Right lobe of liver (tissue), 6 donors: Measurements from ENCODE around the gene FASTKD1. TPM values are rescaled to one million over a fixed set of nuclear protein-coding genes. Genes with fewer than 3 reads are reported as not detected.
"Not testable (repeated sequence)": the region's sequence is repeated elsewhere in the genome, so short reads cannot be mapped to it uniquely, and the experiment has no call there.

Experiments used
- ATAC-seq, 4 donors: fragments of 200-7000 bp; cut with Tn5 transposase; one replicate each; pipeline ENCODE4 v1.9.1; 2020; ENCODE audit warnings: mild to moderate bottlenecking in 4 of 4, moderate library complexity in 4 of 4
- DNase-seq, 3 donors: peaks; one replicate each; pipeline ENCODE4 v3.0.0-alpha.2; 2020
- H3K27ac ChIP-seq, 3 donors: fragments of 200-600 bp; one replicate each; pipeline ENCODE4 v1.8.0; 2022
- H3K27me3 ChIP-seq, 2 donors: fragments of 200-600 bp; one replicate each; pipeline ENCODE4 v1.8.0; 2022
- H3K36me3 ChIP-seq, 4 donors: fragments of 200-600 bp; sonication (generic) in 1 of 4; one replicate each; pipeline versions ENCODE4 v1.5.1 to v1.8.0; 2017 to 2022; ENCODE audit warnings: control low read depth in 1 of 4
- H3K4me1 ChIP-seq, 4 donors: fragments of 200-600 bp; sonication (generic) in 1 of 4; one replicate each; pipeline versions ENCODE4 v1.5.1 to v1.8.0; 2017 to 2022; ENCODE audit warnings: control low read depth in 1 of 4
- H3K4me3 ChIP-seq, 3 donors: fragments of 200-600 bp; one replicate each; pipeline ENCODE4 v1.8.0; 2022
- H3K9me3 ChIP-seq, 4 donors: fragments of 200-600 bp; sonication (generic) in 1 of 4; one replicate each; pipeline versions ENCODE4 v1.5.1 to v1.8.0; 2017 to 2022; ENCODE audit warnings: control low read depth in 1 of 4
- POLR2A ChIP-seq: fragments of 450-650 bp; IDR thresholded peaks from one replicate; pipeline ENCODE4 v1.6.1; 2017; ENCODE audit warnings: antibody characterized with exemption, mild to moderate bottlenecking
- WGBS: methylation state at CpG from one replicate; pipeline ENCODE4 v1.1.6; 2018; ENCODE audit warnings: low coverage, low lambda C conversion rate; ENCODE audit not compliant: insufficient coverage; ENCODE audit errors: missing lambda C conversion rate; 5-methylcytosine and 5-hydroxymethylcytosine counted together
- intact Hi-C, 2 donors: fragments of 100-400 bp; cut with DNase I; formaldehyde crosslinking; loops; one replicate each; pipeline versions ENCODE4 v1.11.2 to v1.14.1; 2022
- total RNA-seq, 6 experiments: library from RNA; depleted of rRNA in 2 of 6; stranded (reverse); fragments of >200 nt in 2 of 6; fragmentation: NEBNext Ultra II Directional in 3 of 6; extraction: Animal tissue kit (Norgen Biotek cat#: 25700) in 3 of 6; gene quantifications; one replicate each; pipeline versions ENCODE4 v1.1.0 to v1.2.4, GENCODE V29; 2016 to 2023
- TF ChIP-seq, protein P1 (sequence below), 4 donors: fragments of 200-600 bp in 3 of 4; fragments of 450-650 bp in 1 of 4; IDR thresholded peaks; one replicate each; pipeline versions ENCODE4 v1.5.1 to v1.8.0; 2016 to 2022; ENCODE audit warnings: antibody characterized with exemption in 4 of 4, mild to moderate bottlenecking in 2 of 4
- donor health status: DM: no; HTN: yes; CAD: no.
- donor health status: DM: no; HTN: no; CAD: no.
- donor health status: DM: no; HTN: no; CAD: no.
- donor health status: DM: no; HTN: yes; CAD: no.
- donor health status: DM: no; HTN: yes; CAD: no.

The FASTKD1 gene
- total RNA-seq, 6 experiments from 2014 or later: 11.6 to 21.1 (median 13.4) TPM

- no peak for DNase-seq
- whole genome bisulfite sequencing: 100% methylated on average over 2 of the region's 2 CpGs
- no peaks in the 10 kb centered on the region for H3K27me3 ChIP-seq
- H3K4me1 ChIP-seq: no peaks in the 10 kb centered on the region
- H3K27ac ChIP-seq: no peak overlapping the region
- H3K36me3 ChIP-seq: peaks cover 0 to 55% (median 18%) of the 10 kb centered on the region in 4 donors
- no peak for ATAC-seq
- H3K4me3 ChIP-seq: no peak overlapping the region
- intact Hi-C loops: no loop called here
- H3K9me3 ChIP-seq: no peaks in the 10 kb centered on the region
- TF ChIP-seq, protein P1, sequence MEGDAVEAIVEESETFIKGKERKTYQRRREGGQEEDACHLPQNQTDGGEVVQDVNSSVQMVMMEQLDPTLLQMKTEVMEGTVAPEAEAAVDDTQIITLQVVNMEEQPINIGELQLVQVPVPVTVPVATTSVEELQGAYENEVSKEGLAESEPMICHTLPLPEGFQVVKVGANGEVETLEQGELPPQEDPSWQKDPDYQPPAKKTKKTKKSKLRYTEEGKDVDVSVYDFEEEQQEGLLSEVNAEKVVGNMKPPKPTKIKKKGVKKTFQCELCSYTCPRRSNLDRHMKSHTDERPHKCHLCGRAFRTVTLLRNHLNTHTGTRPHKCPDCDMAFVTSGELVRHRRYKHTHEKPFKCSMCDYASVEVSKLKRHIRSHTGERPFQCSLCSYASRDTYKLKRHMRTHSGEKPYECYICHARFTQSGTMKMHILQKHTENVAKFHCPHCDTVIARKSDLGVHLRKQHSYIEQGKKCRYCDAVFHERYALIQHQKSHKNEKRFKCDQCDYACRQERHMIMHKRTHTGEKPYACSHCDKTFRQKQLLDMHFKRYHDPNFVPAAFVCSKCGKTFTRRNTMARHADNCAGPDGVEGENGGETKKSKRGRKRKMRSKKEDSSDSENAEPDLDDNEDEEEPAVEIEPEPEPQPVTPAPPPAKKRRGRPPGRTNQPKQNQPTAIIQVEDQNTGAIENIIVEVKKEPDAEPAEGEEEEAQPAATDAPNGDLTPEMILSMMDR (IDR thresholded peaks at IDR 0.05): no peak
These were observed 40.2 kb upstream of the FASTKD1 start for GRCh38 chr2:169613876-169614275.

DNA sequence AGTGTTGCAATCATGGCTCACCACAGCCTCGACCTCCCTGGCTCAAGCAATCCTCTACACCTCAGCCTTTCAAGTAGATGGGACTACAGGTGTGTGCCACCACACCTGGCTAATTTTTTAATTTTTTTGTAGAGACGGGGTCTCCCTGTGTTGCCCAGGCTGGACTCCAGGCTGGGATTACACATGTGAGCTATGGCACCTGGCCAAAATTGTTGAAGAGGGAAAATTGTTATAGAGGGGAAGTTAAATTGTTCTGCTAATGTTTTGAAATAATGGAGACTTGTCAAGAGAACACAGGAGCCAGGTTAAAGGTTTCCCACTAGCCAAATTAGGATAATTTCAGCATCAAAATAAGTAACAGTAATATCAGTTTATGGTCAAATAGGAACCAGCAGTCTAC lies 35.6 kb upstream of the FASTKD1 start:
- no peaks in the 10 kb centered on the region for H3K4me1 ChIP-seq
- 72% methylated on average over 2 of the region's 2 CpGs for WGBS
- H3K4me3 ChIP-seq: no peak overlapping the region
- no peak for DNase-seq
- TF ChIP-seq, protein P1 (IDR thresholded peaks at IDR 0.05): no peak
- TF ChIP-seq POLR2A: no peak
- H3K27me3 ChIP-seq: no peaks in the 10 kb centered on the region
- no peaks in the 10 kb centered on the region for H3K9me3 ChIP-seq
- intact Hi-C loops: no loop called here
- H3K27ac ChIP-seq: no peak overlapping the region
- peak in 1 of 4 donors; percentile 10 for ATAC-seq
- peaks cover 4 to 75% (median 21%) of the 10 kb centered on the region in 4 donors for H3K36me3 ChIP-seq

- no peak overlapping the region for H3K4me3 ChIP-seq
- H3K27me3 ChIP-seq: no peaks in the 10 kb centered on the region
- DNase-seq (no peak), ATAC-seq (peak in 2 of 4 donors; percentile 19 to 39)
- no peak overlapping the region for H3K27ac ChIP-seq
- intact Hi-C loops: no loop called here
- peaks cover 0 to 9% (median 0%) of the 10 kb centered on the region in 4 donors for H3K4me1 ChIP-seq
- H3K9me3 ChIP-seq: no peaks in the 10 kb centered on the region
- TF ChIP-seq, protein P1 (IDR thresholded peaks at IDR 0.05): no peak
- TF ChIP-seq POLR2A: no peak
- H3K36me3 ChIP-seq: peaks cover 0 to 6% (median 1%) of the 10 kb centered on the region in 4 donors
These were observed 25.9 kb upstream of the FASTKD1 start for GRCh38 chr2:169599568-169599967.

GRCh38 chr2:169598982-169599381 lies 25.3 kb upstream of the FASTKD1 start:
- intact Hi-C loops: no loop called here
- Histone ChIP-seq H3K27ac (no peak overlapping the region), H3K9me3 (no peaks in the 10 kb centered on the region), H3K36me3 (peaks cover 0 to under 1% (median 0%) of the 10 kb centered on the region in 4 donors), H3K4me3 (no peak overlapping the region), H3K4me1 (peaks cover 0 to 9% (median 0%) of the 10 kb centered on the region in 4 donors), H3K27me3 (no peaks in the 10 kb centered on the region)
- TF ChIP-seq POLR2A: no peak
- TF ChIP-seq, protein P1 (IDR thresholded peaks at IDR 0.05): no peak
- ATAC-seq (no peak), DNase-seq (no peak)
- WGBS: 100% methylated on average over 2 of the region's 2 CpGs

- H3K9me3 ChIP-seq, H3K27ac ChIP-seq, H3K27me3 ChIP-seq, H3K4me1 ChIP-seq, intact Hi-C loops, H3K36me3 ChIP-seq, H3K4me3 ChIP-seq, DNase-seq: not testable (repeated sequence)
- peak in 1 of 4 donors; percentile 7 for ATAC-seq
- 81% methylated on average over 7 of the region's 7 CpGs for WGBS
These were observed 22.9 kb upstream of the FASTKD1 start for GRCh38 chr2:169596546-169596945.
